H9 (cell line): Measurements from ENCODE around the gene PRPF6. TPM values are rescaled to one million over a fixed set of nuclear protein-coding genes. Genes with fewer than 3 reads are reported as not detected.
A peak's percentile ranks its signal among the peaks of the same experiment; 100 is the strongest.

Experiments used
- DNase-seq: peaks from one replicate; pipeline ENCODE4 v3.0.0-alpha.2; 2017
- H2AFZ ChIP-seq: one replicate; pipeline ENCODE4 v1.6.1; 2013; ENCODE audit warnings: mild to moderate bottlenecking, low read length, control low read depth, moderate library complexity
- H2AK5ac ChIP-seq: 2 replicates; pipeline ENCODE4 v1.6.1; 2013; ENCODE audit warnings: low read length, control low read depth, mixed read lengths; ENCODE audit not compliant: insufficient read length
- H2BK120ac ChIP-seq: one replicate; pipeline ENCODE4 v1.6.1; 2013; ENCODE audit warnings: low read depth, mild to moderate bottlenecking, low read length, control low read depth, inconsistent platforms; ENCODE audit not compliant: poor library complexity, severe bottlenecking
- H2BK12ac ChIP-seq: 2 replicates; pipeline ENCODE4 v1.6.1; 2013; ENCODE audit warnings: low read length, control low read depth, mixed read lengths, low read depth; ENCODE audit not compliant: insufficient read length
- H2BK15ac ChIP-seq: 2 replicates; pipeline ENCODE4 v1.6.1; 2013; ENCODE audit warnings: low read depth, low read length, control low read depth
- H2BK20ac ChIP-seq: one replicate; pipeline ENCODE4 v1.6.1; 2013; ENCODE audit warnings: low read depth, mild to moderate bottlenecking, low read length, control low read depth, inconsistent platforms; ENCODE audit not compliant: poor library complexity, severe bottlenecking
- H2BK5ac ChIP-seq: 2 replicates; pipeline ENCODE4 v1.6.1; 2013; ENCODE audit warnings: low read length, control low read depth, mixed read lengths; ENCODE audit not compliant: insufficient read length
- H3K14ac ChIP-seq: 2 replicates; pipeline ENCODE4 v1.6.1; 2013; ENCODE audit warnings: low read length, control low read depth; ENCODE audit not compliant: insufficient read depth
- H3K18ac ChIP-seq: 2 replicates; pipeline ENCODE4 v1.6.1; 2013; ENCODE audit warnings: low read depth, mild to moderate bottlenecking, mixed read lengths, low read length, control low read depth; ENCODE audit not compliant: insufficient read length
- H3K23ac ChIP-seq: 2 replicates; pipeline ENCODE4 v1.6.1; 2013; ENCODE audit warnings: low read length, control low read depth, mixed read lengths, low read depth; ENCODE audit not compliant: insufficient read length
- H3K23me2 ChIP-seq: 2 replicates; pipeline ENCODE4 v1.6.1; 2013; ENCODE audit warnings: low read depth, mild to moderate bottlenecking, mixed read lengths, low read length, control low read depth; ENCODE audit not compliant: insufficient read length, poor library complexity, severe bottlenecking
- H3K27ac ChIP-seq: 2 replicates; pipeline ENCODE4 v1.5.1; 2013; ENCODE audit warnings: low read length, control low read depth, mixed read lengths, low read depth; ENCODE audit not compliant: insufficient read length
- H3K27me3 ChIP-seq: 2 replicates; pipeline ENCODE4 v1.6.1; 2013; ENCODE audit warnings: low read length, control low read depth, inconsistent platforms; ENCODE audit not compliant: insufficient read depth
- H3K4ac ChIP-seq: 2 replicates; pipeline ENCODE4 v1.6.1; 2013; ENCODE audit warnings: low read depth, mild to moderate bottlenecking, control low read depth, inconsistent platforms, low read length, moderate library complexity
- H3K4me1 ChIP-seq: 2 replicates; pipeline ENCODE4 v1.6.1; 2013; ENCODE audit warnings: low read length, control low read depth, inconsistent platforms; ENCODE audit not compliant: insufficient read depth
- H3K4me2 ChIP-seq: 2 replicates; pipeline ENCODE4 v1.6.1; 2013; ENCODE audit warnings: low read length, control low read depth, mixed read lengths; ENCODE audit not compliant: insufficient read length, insufficient read depth
- H3K56ac ChIP-seq: 2 replicates; pipeline ENCODE4 v1.6.1; 2013; ENCODE audit warnings: low read depth, mild to moderate bottlenecking, mixed read lengths, low read length, control low read depth; ENCODE audit not compliant: insufficient read length
- H3K79me1 ChIP-seq: 2 replicates; pipeline ENCODE4 v1.6.1; 2013; ENCODE audit warnings: low read depth, mild to moderate bottlenecking, moderate library complexity, low read length, control low read depth, inconsistent platforms; ENCODE audit not compliant: insufficient read depth, poor library complexity, severe bottlenecking
- H3K79me2 ChIP-seq: 2 replicates; pipeline ENCODE4 v1.6.1; 2013; ENCODE audit warnings: low read length, control low read depth, inconsistent platforms; ENCODE audit not compliant: insufficient read depth
- H3K9ac ChIP-seq: 2 replicates; pipeline ENCODE4 v1.6.1; 2013; ENCODE audit warnings: low read length, control low read depth, mixed read lengths; ENCODE audit not compliant: insufficient read length; ENCODE audit errors: extremely low read depth
- H3K9me3 ChIP-seq: one replicate; pipeline ENCODE4 v1.6.1; 2013; ENCODE audit warnings: low read depth, low read length, inconsistent platforms; ENCODE audit not compliant: control insufficient read depth
- H3T11ph ChIP-seq: one replicate; pipeline ENCODE4 v1.6.1; 2013; ENCODE audit warnings: mild to moderate bottlenecking, low read length, control low read depth, inconsistent platforms
- H4K20me1 ChIP-seq: one replicate; pipeline ENCODE4 v1.6.1; 2013; ENCODE audit not compliant: control insufficient read depth, insufficient read length, insufficient read depth
- H4K5ac ChIP-seq: 2 replicates; pipeline ENCODE4 v1.6.1; 2013; ENCODE audit warnings: low read depth, mild to moderate bottlenecking, mixed read lengths, low read length, control low read depth; ENCODE audit not compliant: insufficient read length
- H4K8ac ChIP-seq: replicated peaks from 2 replicates; pipeline ENCODE4 v1.6.1; 2013; ENCODE audit warnings: low read length, control low read depth, mixed read lengths, low read depth; ENCODE audit not compliant: insufficient read length
- H4K91ac ChIP-seq: 2 replicates; pipeline ENCODE4 v1.6.1; 2013; ENCODE audit warnings: low read depth, mild to moderate bottlenecking, moderate library complexity, mixed read lengths, low read length, control low read depth; ENCODE audit not compliant: insufficient read length
- H3K27ac Mint-ChIP-seq, 3 experiments: 2 replicates in 2 of 3; 3 replicates in 1 of 3; pipeline ENCODE4 v1.8.0; 2020 to 2021; ENCODE audit warnings: mixed read lengths in 3 of 3, mild to moderate bottlenecking in 1 of 3, moderate library complexity in 1 of 3
- H3K27me3 Mint-ChIP-seq: 2 replicates; pipeline ENCODE4 v1.8.0; 2021; ENCODE audit warnings: low read depth, mild to moderate bottlenecking, moderate library complexity, mixed read lengths
- H3K36me3 Mint-ChIP-seq, 3 experiments: 2 replicates in 2 of 3; 3 replicates in 1 of 3; pipeline ENCODE4 v1.8.0; 2020 to 2021; ENCODE audit warnings: low read depth in 3 of 3, mixed read lengths in 3 of 3; ENCODE audit not compliant: insufficient read depth in 1 of 3
- H3K4me1 Mint-ChIP-seq, 2 experiments: 2 replicates each; pipeline ENCODE4 v1.8.0; 2020; ENCODE audit warnings: mixed read lengths in 2 of 2
- H3K4me3 Mint-ChIP-seq, 2 experiments: 2 replicates in 1 of 2; 3 replicates in 1 of 2; pipeline ENCODE4 v1.8.0; 2020 to 2021; ENCODE audit warnings: mild to moderate bottlenecking in 2 of 2, mixed read lengths in 2 of 2, moderate library complexity in 1 of 2
- H3K9me3 Mint-ChIP-seq, 2 experiments: 2 replicates in 1 of 2; 3 replicates in 1 of 2; pipeline ENCODE4 v1.8.0; 2020; ENCODE audit warnings: mild to moderate bottlenecking in 2 of 2, mixed read lengths in 2 of 2, moderate library complexity in 1 of 2
- CTCF ChIP-seq: fragments of 200-600 bp; sonication (generic); conservative IDR thresholded peaks from 3 replicates; pipeline ENCODE4 v1.8.0; 2021; ENCODE audit warnings: antibody characterized with exemption, mild to moderate bottlenecking
- WGBS: extraction: QIAGEN DNeasy Blood & Tissue Kit; methylation state at CpG from one replicate; pipeline ENCODE4 v1.1.7; 2013; ENCODE audit warnings: missing lambda C conversion rate, low lambda C conversion rate, mixed read lengths; ENCODE audit not compliant: insufficient read length; ENCODE audit errors: extremely low coverage; 5-methylcytosine and 5-hydroxymethylcytosine counted together
- total RNA-seq: library from RNA; stranded (reverse); gene quantifications from 2 replicates; pipeline ENCODE4 v1.2.1, GENCODE V29; 2021

Gene PRPF6
- total RNA-seq, 1 experiment from 2014 or later, result 87.9 TPM

- H4K91ac ChIP-seq, result no peak overlapping the region
- no peak overlapping the region for H4K8ac ChIP-seq
- WGBS, result no CpG with 5 or more reads among the region's 3 CpGs
- H3K4me1 Mint-ChIP-seq, result peaks cover 21 to 25% of the 10 kb centered on the region in 2 experiments
- no peak overlapping the region for H2BK20ac ChIP-seq
- no peak overlapping the region for H2AFZ ChIP-seq
- no peak overlapping the region for H3K14ac ChIP-seq
- DNase-seq, result no peak
- H3K4me3 Mint-ChIP-seq, result peak overlapping the region in 1 of 2 experiments; percentile 56; a peak in 4 of 5 replicates
- H3K18ac ChIP-seq, result no peak overlapping the region
- H3K9me3 ChIP-seq, result peaks cover 3% of the 10 kb centered on the region
- peaks cover 11% of the 10 kb centered on the region for H3K23me2 ChIP-seq
- H3K4me1 ChIP-seq, result no peaks in the 10 kb centered on the region; the same call in 1 of the 2 replicates
- no peaks in the 10 kb centered on the region for H3K79me2 ChIP-seq
- no peak overlapping the region for H4K5ac ChIP-seq
- H2BK5ac ChIP-seq, result no peak overlapping the region
- no peaks in the 10 kb centered on the region for H3K9me3 Mint-ChIP-seq
- H2BK12ac ChIP-seq, result no peak overlapping the region
- no peak for TF ChIP-seq CTCF
- H3K9ac ChIP-seq, result no peak overlapping the region
- no peak overlapping the region for H3K23ac ChIP-seq
- H3K36me3 Mint-ChIP-seq, result peaks cover 0 to 11% (median 8%) of the 10 kb centered on the region in 3 experiments; a peak in 5 of 7 replicates
- H3K4me2 ChIP-seq, result no peak overlapping the region
- no peak overlapping the region for H3K27ac ChIP-seq
- no peak overlapping the region for H3T11ph ChIP-seq
- H3K27me3 ChIP-seq, result no peaks in the 10 kb centered on the region; the same call in 1 of the 2 replicates
- no peak overlapping the region for H2BK15ac ChIP-seq
- H2AK5ac ChIP-seq, result no peak overlapping the region
- no peak overlapping the region for H3K56ac ChIP-seq
- no peak overlapping the region for H2BK120ac ChIP-seq
- no peaks in the 10 kb centered on the region for H4K20me1 ChIP-seq
- no peak overlapping the region; a peak in 1 of 7 replicates for H3K27ac Mint-ChIP-seq
- H3K79me1 ChIP-seq, result no peaks in the 10 kb centered on the region
- peaks cover 15% of the 10 kb centered on the region for H3K27me3 Mint-ChIP-seq
- no peak overlapping the region for H3K4ac ChIP-seq
Observed at GRCh38 chr20:63973160-63973479, 7.8 kb upstream of the PRPF6 start.
